ENCODE measurements around the gene STMN3.

GRCh38 chr20:63672666-63673065 lies 19.4 kb upstream of the STMN3 start:
- no peak for TF ChIP-seq YY1 (IDR thresholded peaks at IDR 0.05; ENCODE audit: insufficient read depth, insufficient read length)
- no peak for TF ChIP-seq ZNF274 (IDR thresholded peaks at IDR 0.05; ENCODE audit: low read depth, low read length)
- no peak for TF ChIP-seq SUZ12 (IDR thresholded peaks at IDR 0.05; ENCODE audit: extremely low read depth, insufficient read depth, insufficient read length)

All from NT2/D1 (cell line).